Astrocyte (in vitro differentiated cells and primary cell): ENCODE data around the gene TMEM63B. TPM values are rescaled to one million over a fixed set of nuclear protein-coding genes. Genes with fewer than 3 reads are reported as not detected.
"Not testable (repeated sequence)": the region's sequence is repeated elsewhere in the genome, so short reads cannot be mapped to it uniquely, and the experiment has no call there.

Source experiments
- DNase-seq: peaks from one replicate; pipeline ENCODE4 v3.0.0-alpha.2; 2010; ENCODE audit warnings: low read depth
- FAIRE-seq: peaks from 2 replicates; lab custom pipeline; 2011; peaks lifted over from hg19 to GRCh38; lab: Jason Lieb, UNC
- H2AFZ ChIP-seq: 2 replicates; pipeline ENCODE4 v1.6.0; 2012; ENCODE audit warnings: low read depth, low read length, inconsistent platforms
- H3K27ac ChIP-seq: 2 replicates; pipeline ENCODE4 v1.5.1; 2011; ENCODE audit warnings: low read depth, low read length, inconsistent platforms
- H3K27me3 ChIP-seq: 2 replicates; pipeline ENCODE4 v1.6.0; 2011; ENCODE audit warnings: low read length, inconsistent platforms; ENCODE audit not compliant: insufficient read depth
- H3K36me3 ChIP-seq: 2 replicates; pipeline ENCODE4 v1.5.1; 2011; ENCODE audit warnings: low read length, inconsistent platforms; ENCODE audit not compliant: insufficient read depth
- H3K4me1 ChIP-seq: 2 replicates; pipeline ENCODE4 v1.5.1; 2011; ENCODE audit warnings: low read length, inconsistent platforms; ENCODE audit not compliant: insufficient read depth
- H3K4me2 ChIP-seq: 2 replicates; pipeline ENCODE4 v1.6.0; 2012; ENCODE audit warnings: low read length, inconsistent platforms
- H3K4me3 ChIP-seq: 2 replicates; pipeline ENCODE4 v1.5.1; 2011; ENCODE audit warnings: low read depth, mild to moderate bottlenecking, low read length, inconsistent platforms; ENCODE audit not compliant: insufficient read depth
- H3K79me2 ChIP-seq: 2 replicates; pipeline ENCODE4 v1.6.0; 2012; ENCODE audit warnings: mild to moderate bottlenecking, low read length, inconsistent platforms; ENCODE audit not compliant: insufficient read depth
- H3K9ac ChIP-seq: 2 replicates; pipeline ENCODE4 v1.6.0; 2012; ENCODE audit warnings: mild to moderate bottlenecking, low read length, inconsistent platforms
- H3K9me3 ChIP-seq: 2 replicates; pipeline ENCODE4 v1.5.1; 2012; ENCODE audit warnings: low read depth, mild to moderate bottlenecking, low read length, inconsistent platforms; ENCODE audit not compliant: insufficient read depth
- H4K20me1 ChIP-seq: 2 replicates; pipeline ENCODE4 v1.6.0; 2012; ENCODE audit warnings: low read length, inconsistent platforms; ENCODE audit not compliant: insufficient read depth
- H3K27ac Mint-ChIP-seq: one replicate; pipeline ENCODE4 v1.8.0; 2021; ENCODE audit warnings: mild to moderate bottlenecking, mixed read lengths; ENCODE audit not compliant: unreplicated experiment
- H3K27me3 Mint-ChIP-seq: one replicate; pipeline ENCODE4 v1.8.0; 2021; ENCODE audit warnings: low read depth, mixed read lengths; ENCODE audit not compliant: unreplicated experiment
- H3K36me3 Mint-ChIP-seq: one replicate; pipeline ENCODE4 v1.8.0; 2021; ENCODE audit warnings: low read depth, mixed read lengths; ENCODE audit not compliant: unreplicated experiment
- H3K4me1 Mint-ChIP-seq: one replicate; pipeline ENCODE4 v1.8.0; 2021; ENCODE audit warnings: low read depth, mixed read lengths; ENCODE audit not compliant: unreplicated experiment
- H3K4me3 Mint-ChIP-seq: one replicate; pipeline ENCODE4 v1.8.0; 2021; ENCODE audit warnings: mild to moderate bottlenecking, moderate library complexity, mixed read lengths; ENCODE audit not compliant: unreplicated experiment
- H3K9me3 Mint-ChIP-seq: one replicate; pipeline ENCODE4 v1.8.0; 2021; ENCODE audit warnings: mild to moderate bottlenecking, mixed read lengths; ENCODE audit not compliant: unreplicated experiment
- CTCF ChIP-seq: IDR thresholded peaks from 2 replicates; pipeline ENCODE4 v1.5.1; 2011; ENCODE audit warnings: low read depth, mild to moderate bottlenecking, inconsistent platforms, low read length, moderate library complexity; ENCODE audit not compliant: insufficient read depth
- EZH2 ChIP-seq: IDR thresholded peaks from 2 replicates; pipeline ENCODE4 v1.6.1; 2012; ENCODE audit warnings: mild to moderate bottlenecking, low read length, inconsistent platforms; ENCODE audit not compliant: insufficient read depth
- total RNA-seq: library from RNA; stranded (reverse); gene quantifications from 2 replicates; pipeline ENCODE4 v1.2.1, GENCODE V29; 2021

TMEM63B gene
- total RNA-seq, 1 donor from 2014 or later, result 86.6 TPM

DNA sequence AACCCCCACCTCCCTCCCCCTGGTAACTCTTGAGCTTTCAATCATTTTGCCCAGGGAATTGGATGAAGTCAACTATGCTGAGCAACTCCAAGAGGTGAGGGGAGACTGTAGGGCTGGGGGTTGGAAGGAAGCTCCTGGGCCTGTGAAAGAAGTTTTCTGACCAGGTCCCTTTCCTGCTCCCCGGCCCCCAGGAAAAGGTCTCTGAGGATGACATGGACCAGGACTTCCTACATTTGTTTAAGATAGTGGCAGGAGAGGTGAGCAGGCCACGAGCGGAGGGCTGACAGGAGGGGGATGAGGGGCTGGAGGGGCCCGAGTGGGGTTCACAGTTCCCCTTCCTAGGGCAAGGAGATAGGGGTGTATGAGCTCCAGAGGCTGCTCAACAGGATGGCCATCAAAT lies 53.1 kb downstream of the TMEM63B start:
- no peak for DNase-seq
- Mint-ChIP-seq H3K9me3 (peaks cover 3% of the 10 kb centered on the region), H3K4me3 (no peak overlapping the region), H3K36me3 (peaks cover 1% of the 10 kb centered on the region), H3K27ac (no peak overlapping the region), H3K4me1 (peaks cover 8% of the 10 kb centered on the region), H3K27me3 (peaks cover 23% of the 10 kb centered on the region)
- Histone ChIP-seq H2AFZ (no peak overlapping the region), H3K27ac (no peak overlapping the region), H3K4me2 (no peak overlapping the region), H3K4me1 (peaks cover 20% of the 10 kb centered on the region), H3K79me2 (no peaks in the 10 kb centered on the region), H3K27me3 (peaks cover 3% of the 10 kb centered on the region), H3K36me3 (no peaks in the 10 kb centered on the region), H3K9ac (no peak overlapping the region), H3K9me3 (no peaks in the 10 kb centered on the region), H4K20me1 (no peaks in the 10 kb centered on the region), H3K4me3 (no peak overlapping the region)
- FAIRE-seq, result no peak
- TF ChIP-seq CTCF, result no peak
- no peak for TF ChIP-seq EZH2

- Histone ChIP-seq H3K27ac (no peak overlapping the region), H3K4me1 (peaks cover 20% of the 10 kb centered on the region), H3K9me3 (no peaks in the 10 kb centered on the region), H2AFZ (no peak overlapping the region), H4K20me1 (no peaks in the 10 kb centered on the region), H3K4me2 (no peak overlapping the region), H3K27me3 (peaks cover 3% of the 10 kb centered on the region), H3K36me3 (no peaks in the 10 kb centered on the region), H3K4me3 (no peak overlapping the region), H3K9ac (no peak overlapping the region), H3K79me2 (no peaks in the 10 kb centered on the region)
- Mint-ChIP-seq H3K9me3 (peaks cover 3% of the 10 kb centered on the region), H3K27me3 (peaks cover 25% of the 10 kb centered on the region), H3K27ac (no peak overlapping the region), H3K4me3 (no peak overlapping the region), H3K4me1 (peaks cover 8% of the 10 kb centered on the region), H3K36me3 (peaks cover 1% of the 10 kb centered on the region)
- FAIRE-seq (no peak), DNase-seq (no peak)
- TF ChIP-seq EZH2, result no peak
- no peak for TF ChIP-seq CTCF
Observed at GRCh38 chr6:44180886-44181285, 53.5 kb downstream of the TMEM63B start.

- FAIRE-seq, H4K20me1 ChIP-seq, H3K27ac ChIP-seq, H3K27ac Mint-ChIP-seq, H2AFZ ChIP-seq, H3K9ac ChIP-seq, H3K36me3 Mint-ChIP-seq, H3K36me3 ChIP-seq, H3K4me3 Mint-ChIP-seq, H3K4me3 ChIP-seq, DNase-seq, H3K9me3 ChIP-seq, H3K4me2 ChIP-seq, H3K9me3 Mint-ChIP-seq, H3K27me3 ChIP-seq, H3K79me2 ChIP-seq: not testable (repeated sequence)
- peaks cover 18% of the 10 kb centered on the region for H3K4me1 ChIP-seq
- H3K4me1 Mint-ChIP-seq, result peaks cover 12% of the 10 kb centered on the region
- peaks cover 34% of the 10 kb centered on the region for H3K27me3 Mint-ChIP-seq
Observed at GRCh38 chr6:44181784-44182183, 54.4 kb downstream of the TMEM63B start.
